HG02973 (cell line): ENCODE data around the gene DNM3.

Source experiments
- ATAC-seq: cut with Tn5 transposase; IDR thresholded peaks from one replicate; pipeline ENCODE4 v1.9.1; 2021; ENCODE audit warnings: moderate library complexity; ENCODE audit not compliant: unreplicated experiment

The DNM3 gene

GRCh38 chr1:172382990-172383389, 541.7 kb downstream of the DNM3 start:
- no peak for ATAC-seq

- no peak for ATAC-seq
These were observed 542.2 kb downstream of the DNM3 start for GRCh38 chr1:172383536-172383935.

GRCh38 chr1:172384656-172385055, 543.4 kb downstream of the DNM3 start:
- no peak for ATAC-seq

GRCh38 chr1:172386046-172386445, 544.7 kb downstream of the DNM3 start:
- no peak for ATAC-seq

GRCh38 chr1:172388490-172388889, 547.2 kb downstream of the DNM3 start:
- ATAC-seq: no peak

GRCh38 chr1:172390301-172390682, 549.0 kb downstream of the DNM3 start:
- no peak for ATAC-seq

GRCh38 chr1:172390683-172391551, 549.6 kb downstream of the DNM3 start:
- ATAC-seq: peak; percentile 60

- no peak for ATAC-seq
These were observed 550.7 kb downstream of the DNM3 start for GRCh38 chr1:172391976-172392375.

GRCh38 chr1:172393354-172393753, 552.1 kb downstream of the DNM3 start:
- ATAC-seq: no peak

GRCh38 chr1:172394141-172394751, 552.9 kb downstream of the DNM3 start:
- ATAC-seq: peak; percentile 72

- ATAC-seq: no peak
These were observed 553.5 kb downstream of the DNM3 start for GRCh38 chr1:172394811-172395210.

- ATAC-seq: no peak
These were observed 554.3 kb downstream of the DNM3 start for GRCh38 chr1:172395576-172395975.

- ATAC-seq: peak; percentile 28
These were observed 555.9 kb downstream of the DNM3 start for GRCh38 chr1:172397221-172397620.

GRCh38 chr1:172397633-172398032, 556.3 kb downstream of the DNM3 start:
- no peak for ATAC-seq

GRCh38 chr1:172398193-172398592, 556.9 kb downstream of the DNM3 start:
- ATAC-seq: no peak

GRCh38 chr1:172398970-172399755, 557.9 kb downstream of the DNM3 start:
- ATAC-seq: no peak

GRCh38 chr1:172399756-172400721, 558.7 kb downstream of the DNM3 start:
- ATAC-seq: no peak

- ATAC-seq: no peak
These were observed 559.4 kb downstream of the DNM3 start for GRCh38 chr1:172400722-172401105.

- no peak for ATAC-seq
These were observed 560.2 kb downstream of the DNM3 start for GRCh38 chr1:172401477-172401876.

- no peak for ATAC-seq
These were observed 560.6 kb downstream of the DNM3 start for GRCh38 chr1:172401892-172402291.
